HepG2 (cell line): ENCODE measurements around the gene CPLANE1. TPM values are rescaled to one million over a fixed set of nuclear protein-coding genes. Genes with fewer than 3 reads are reported as not detected.
"Not testable (repeated sequence)": the region's sequence is repeated elsewhere in the genome, so short reads cannot be mapped to it uniquely, and the experiment has no call there.

ENCODE experiments used
- ATAC-seq: fragments of 200-7000 bp; cut with Tn5 transposase; 3 replicates; pipeline ENCODE4 v1.9.1; 2020; ENCODE audit warnings: mild to moderate bottlenecking, moderate library complexity
- BruUV-seq: library from RNA; stranded (reverse); fragments of 400-500 nt; replicated peaks from 2 replicates; lab custom pipeline; 2021; lab: Mats Ljungman, UMichigan
- CTCF ChIA-PET: fragments of 300-600 bp; formaldehyde crosslinking; extraction: SDS; loops from one replicate; lab custom pipeline; 2021; ENCODE audit warnings: low total read pairs, inconsistent platforms, low intra/inter-chr PET ratio; lab: Yijun Ruan, JAX
- POLR2A ChIA-PET: fragments of 350-600 bp; sonication (Branson Sonifier 250); formaldehyde crosslinking; loops from one replicate; lab custom pipeline; 2020; ENCODE audit warnings: antibody characterized with exemption, inconsistent platforms; lab: Yijun Ruan, JAX
- DNase-seq: peaks from one replicate; pipeline ENCODE4 v3.0.0-alpha.2; 2015; ENCODE audit warnings: low spot score
- FAIRE-seq: peaks from 3 replicates; lab custom pipeline; 2011; peaks lifted over from hg19 to GRCh38; lab: Jason Lieb, UNC
- H2AFZ ChIP-seq: one replicate; pipeline ENCODE4 v1.6.1; 2011; ENCODE audit warnings: low read length, inconsistent platforms
- H3K27ac ChIP-seq: fragments of 300-600 bp; 3 replicates; pipeline ENCODE4 v1.8.0; 2011; ENCODE audit warnings: mixed run types, mild to moderate bottlenecking, mixed read lengths, low read length, inconsistent platforms; ENCODE audit not compliant: insufficient read depth; ENCODE audit errors: extremely low read length
- H3K27me3 ChIP-seq, 2 experiments: fragments of 200-600 bp in 1 of 2; 2 replicates in 1 of 2; 3 replicates in 1 of 2; pipeline versions ENCODE4 v1.6.0 to v1.8.0; 2011; ENCODE audit warnings: low read length in 2 of 2, mild to moderate bottlenecking in 2 of 2, moderate library complexity in 2 of 2, inconsistent platforms in 1 of 2; ENCODE audit not compliant: insufficient read depth in 2 of 2, control insufficient read depth in 1 of 2
- H3K36me3 ChIP-seq, 2 experiments: fragments of 200-600 bp in 1 of 2; replicated peaks in 1 of 2; 2 replicates in 1 of 2; 3 replicates in 1 of 2; pipeline versions ENCODE4 v1.5.1 to v1.8.0; 2011; ENCODE audit warnings: low read length in 2 of 2, inconsistent platforms in 1 of 2; ENCODE audit not compliant: insufficient read depth in 2 of 2, control insufficient read depth in 1 of 2
- H3K4me1 ChIP-seq: 2 replicates; pipeline ENCODE4 v1.5.1; 2012; ENCODE audit warnings: low read length, inconsistent platforms; ENCODE audit not compliant: insufficient read depth
- H3K4me2 ChIP-seq: 2 replicates; pipeline ENCODE4 v1.6.0; 2011; ENCODE audit warnings: low read depth, low read length, inconsistent platforms
- H3K4me3 ChIP-seq, 3 experiments: fragments of 200-600 bp in 1 of 3; sonication (generic), shearing (Covaris generic) in 1 of 3; replicated peaks in 1 of 3; 2 replicates each; pipeline ENCODE4 v1.5.1; 2011 to 2016; ENCODE audit warnings: low read length in 3 of 3, inconsistent platforms in 2 of 3, low read depth in 2 of 3, mild to moderate bottlenecking in 2 of 3, control low read depth in 1 of 3, mixed read lengths in 1 of 3; ENCODE audit not compliant: insufficient read depth in 1 of 3
- H3K79me2 ChIP-seq: one replicate; pipeline ENCODE4 v1.6.1; 2011; ENCODE audit warnings: low read length, inconsistent platforms; ENCODE audit not compliant: insufficient read depth
- H3K9ac ChIP-seq: 2 replicates; pipeline ENCODE4 v1.6.0; 2011; ENCODE audit warnings: mild to moderate bottlenecking, low read depth, low read length, inconsistent platforms; ENCODE audit not compliant: insufficient read depth
- H3K9me3 ChIP-seq: 2 replicates; pipeline ENCODE4 v1.5.1; 2012; ENCODE audit warnings: mild to moderate bottlenecking, low read length
- H4K20me1 ChIP-seq: 2 replicates; pipeline ENCODE4 v1.6.0; 2011; ENCODE audit warnings: inconsistent platforms, mild to moderate bottlenecking, low read length, moderate library complexity; ENCODE audit not compliant: insufficient read depth
- GFI1 ChIP-seq: sonication (generic); formaldehyde crosslinking; IDR thresholded peaks from 2 replicates; pipeline ENCODE4 v1.5.0; 2020; ENCODE audit warnings: missing genetic modification reagents, mild to moderate bottlenecking, borderline replicate concordance
- ZNF280B ChIP-seq: sonication (generic); formaldehyde crosslinking; IDR thresholded peaks from 2 replicates; pipeline ENCODE4 v1.5.0; 2020; ENCODE audit warnings: missing genetic modification reagents, mild to moderate bottlenecking, borderline replicate concordance
- ZNF710 ChIP-seq: sonication (generic); formaldehyde crosslinking; IDR thresholded peaks from 2 replicates; pipeline ENCODE4 v1.5.0; 2020; ENCODE audit warnings: mild to moderate bottlenecking, missing genetic modification reagents, borderline replicate concordance
- ZSCAN20 ChIP-seq: sonication (generic); formaldehyde crosslinking; IDR thresholded peaks from 2 replicates; pipeline ENCODE4 v1.4.0; 2020; ENCODE audit warnings: missing genetic modification reagents, mild to moderate bottlenecking, borderline replicate concordance
- WGBS: methylation state at CpG from one replicate; pipeline ENCODE4 v1.1.6; 2017; ENCODE audit warnings: low lambda C conversion rate; 5-methylcytosine and 5-hydroxymethylcytosine counted together
- in situ Hi-C: cut with HindIII; loops from 2 replicates; pipeline ENCODE4 v1.10.0; 2017; ENCODE audit warnings: low pct_unique_long_range_greater_than_20kb; ENCODE audit not compliant: extremely low pct_ligation_motif_present
- intact Hi-C: fragments of 100-400 bp; cut with micrococcal nuclease; formaldehyde crosslinking; loops from one replicate; pipeline ENCODE4 v1.10.0; 2022; ENCODE audit not compliant: unreplicated experiment
- polyA plus RNA-seq, 8 experiments: library from polyadenylated mRNA; depleted of rRNA in 3 of 8; stranded (reverse) in 7 of 8; unstranded in 1 of 8; fragments of >200 nt; fragmentation: Illumina TruSeq in 4 of 8; extraction: Trizol in 4 of 8; gene quantifications; 2 replicates each; pipeline versions ENCODE4 v1.2.1 to v1.2.3, GENCODE V29; 2011 to 2016; ENCODE audit warnings: low read depth in 4 of 8, missing spikeins in 1 of 8, mixed read lengths in 1 of 8; ENCODE audit not compliant: insufficient read depth in 1 of 8
- total RNA-seq, 5 experiments: library from RNA; depleted of rRNA; stranded (reverse); fragments of >200 nt; fragmentation: Illumina TruSeq; extraction: Trizol; gene quantifications; 2 replicates each; pipeline ENCODE4 v1.2.3, GENCODE V29; 2016; ENCODE audit warnings: low read depth in 1 of 5

The CPLANE1 gene
- total and polyA plus RNA-seq, 2 of the 13 experiments (the other 11 are each of a cell fraction or from before 2014, with no cell fraction given) = 6.3 to 9.9 TPM

- TF ChIP-seq ZNF710 (no peak), ZSCAN20 (CRISPR knock-in tag) (peak; percentile 60; the same call in 1 of the 2 replicates), ZNF280B (0 out of 2 replicates have a peak, but pooled peaks have one; percentile 40), GFI1 (CRISPR knock-in tag) (peak; percentile 27; the same call in 1 of the 2 replicates)
Observed at GRCh38 chr5:37248970-37249814, at the start of gene CPLANE1 (continued).

GRCh38 chr5:37296313-37296712 lies 47.1 kb upstream of the CPLANE1 start:
- H3K27ac ChIP-seq, H3K27me3 ChIP-seq, H3K9me3 ChIP-seq, H3K4me1 ChIP-seq, H3K4me3 ChIP-seq, H2AFZ ChIP-seq, DNase-seq, H3K79me2 ChIP-seq, intact Hi-C loops, BruUV-seq, ATAC-seq, H3K4me2 ChIP-seq, H4K20me1 ChIP-seq, H3K9ac ChIP-seq, FAIRE-seq, CTCF ChIA-PET, in situ Hi-C loops, POLR2A ChIA-PET: not testable (repeated sequence)
- peaks cover 7 to 60% of the 10 kb centered on the region in 2 experiments for H3K36me3 ChIP-seq
- 98% methylated on average over 7 of the region's 7 CpGs for WGBS
